GM12878 (cell line): ENCODE measurements around the gene PLB1. TPM values are rescaled to one million over a fixed set of nuclear protein-coding genes. Genes with fewer than 3 reads are reported as not detected.

Source experiments
- ATAC-seq: fragments of 200-7000 bp; cut with Tn5 transposase; 3 replicates; pipeline ENCODE4 v1.9.1; 2020; ENCODE audit warnings: mild to moderate bottlenecking, moderate library complexity
- Bru-seq: library from RNA; stranded (reverse); fragments of 400-500 nt; gene quantifications from one replicate; lab custom pipeline; 2021; lab: Mats Ljungman, UMichigan
- BruChase-seq, 2 experiments: library from RNA; stranded (reverse); fragments of 400-500 nt; gene quantifications; one replicate each; lab custom pipeline; 2021; lab: Mats Ljungman, UMichigan
- BruUV-seq: library from RNA; stranded (reverse); fragments of 400-500 nt; replicated peaks from 2 replicates; lab custom pipeline; 2021; lab: Mats Ljungman, UMichigan
- CTCF ChIA-PET: fragments of 300-600 bp; sonication (Branson Sonifier 250); formaldehyde crosslinking; extraction: SDS; loops from one replicate; lab custom pipeline; 2021; ENCODE audit warnings: inconsistent platforms; lab: Yijun Ruan, JAX
- POLR2A ChIA-PET: fragments of 350-600 bp; formaldehyde crosslinking; extraction: SDS; loops from one replicate; lab custom pipeline; 2021; ENCODE audit warnings: inconsistent platforms; lab: Charles Lee
- RAD21 ChIA-PET: fragments of 300-600 bp; sonication (Branson Sonifier 250); formaldehyde crosslinking; loops from one replicate; lab custom pipeline; 2023; ENCODE audit warnings: antibody characterized with exemption; ENCODE audit not compliant: unreplicated experiment; lab: Charles Lee
- SMC1A ChIA-PET: fragments of 300-600 bp; sonication (Branson Sonifier 250); formaldehyde crosslinking; loops from one replicate; lab custom pipeline; 2023; ENCODE audit not compliant: unreplicated experiment, uncharacterized antibody; lab: Charles Lee
- DNase-seq: peaks from one replicate; pipeline ENCODE4 v3.0.0-alpha.2; 2011; ENCODE audit warnings: low read depth, low spot score
- FAIRE-seq: peaks from 3 replicates; lab custom pipeline; 2011; peaks lifted over from hg19 to GRCh38; lab: Jason Lieb, UNC
- H2AFZ ChIP-seq: 2 replicates; pipeline ENCODE4 v1.6.0; 2011; ENCODE audit warnings: low read depth, low read length, control low read depth; ENCODE audit not compliant: control insufficient read depth
- H3K27ac ChIP-seq: 2 replicates; pipeline ENCODE4 v1.5.1; 2011; ENCODE audit warnings: control low read depth; ENCODE audit not compliant: control insufficient read depth, insufficient read depth
- H3K27me3 ChIP-seq, 2 experiments: replicated peaks in 1 of 2; 2 replicates each; pipeline versions ENCODE4 v1.6.0 to v1.6.1; 2011; ENCODE audit warnings: low read length in 1 of 2; ENCODE audit not compliant: control insufficient read depth in 2 of 2, insufficient read depth in 2 of 2
- H3K36me3 ChIP-seq, 2 experiments: 2 replicates each; pipeline ENCODE4 v1.5.1; 2011; ENCODE audit warnings: low read length in 1 of 2; ENCODE audit not compliant: control insufficient read depth in 2 of 2, insufficient read depth in 2 of 2
- H3K4me1 ChIP-seq: 2 replicates; pipeline ENCODE4 v1.6.1; 2011; ENCODE audit warnings: mild to moderate bottlenecking, low read length, moderate library complexity, mixed read lengths; ENCODE audit not compliant: control insufficient read depth, insufficient read depth
- H3K4me2 ChIP-seq: 2 replicates; pipeline ENCODE4 v1.6.0; 2011; ENCODE audit warnings: control low read depth; ENCODE audit not compliant: control insufficient read depth, insufficient read depth
- H3K4me3 ChIP-seq: fragments of 200-600 bp; sonication (generic); 2 replicates; pipeline ENCODE4 v1.5.1; 2016
- H3K79me2 ChIP-seq: 2 replicates; pipeline ENCODE4 v1.6.0; 2011; ENCODE audit warnings: low read length; ENCODE audit not compliant: control insufficient read depth, insufficient read depth
- H3K9ac ChIP-seq: 2 replicates; pipeline ENCODE4 v1.8.0; 2011; ENCODE audit warnings: low read length, control low read depth, mixed read lengths; ENCODE audit not compliant: control insufficient read depth, insufficient read depth
- H3K9me3 ChIP-seq: replicated peaks from 3 replicates; pipeline ENCODE4 v1.5.1; 2011; ENCODE audit warnings: mild to moderate bottlenecking, low read length; ENCODE audit not compliant: control insufficient read depth, insufficient read depth
- H4K20me1 ChIP-seq: 2 replicates; pipeline ENCODE4 v1.6.0; 2011; ENCODE audit not compliant: control insufficient read depth, insufficient read depth
- ZNF24 ChIP-seq: fragments of 450-650 bp; IDR thresholded peaks from 2 replicates; pipeline ENCODE4 v1.6.1; 2017; ENCODE audit warnings: antibody characterized with exemption, mild to moderate bottlenecking
- ZSCAN29 ChIP-seq: fragments of 450-650 bp; IDR thresholded peaks from 2 replicates; pipeline ENCODE4 v1.6.1; 2017; ENCODE audit warnings: mild to moderate bottlenecking, moderate library complexity
- WGBS: methylation state at CpG from one replicate; pipeline ENCODE4 v1.1.6; 2016; ENCODE audit warnings: low lambda C conversion rate; ENCODE audit not compliant: insufficient replicate concordance, insufficient coverage; ENCODE audit errors: missing lambda C conversion rate; 5-methylcytosine and 5-hydroxymethylcytosine counted together
- in situ Hi-C: fragments of 300-500 bp; cut with MboI; formaldehyde crosslinking; loops from 9 replicates; pipeline ENCODE4 v1.14.3; 2018; ENCODE audit warnings: mixed read lengths
- intact Hi-C: fragments of 100-400 bp; cut with micrococcal nuclease; formaldehyde crosslinking; loops from one replicate; pipeline ENCODE4 v1.14.2; 2022; ENCODE audit not compliant: unreplicated experiment
- long read RNA-seq, 2 experiments: library from polyadenylated mRNA; unstranded; transcript quantifications; one replicate each; pipeline ENCODE4 v2.0.0, GENCODE V29; 2019 to 2020
- polyA minus RNA-seq, 3 experiments: library from RNA; depleted of rRNA, polyadenylated mRNA; stranded (reverse); fragments of >200 nt; gene quantifications; 2 replicates each; pipeline ENCODE4 v1.2.3, GENCODE V29; 2011
- polyA plus RNA-seq, 11 experiments: library from polyadenylated mRNA; depleted of rRNA in 4 of 11; unstranded in 6 of 11; stranded (reverse) in 5 of 11; fragments of >200 nt; fragmentation: Nextera tagmentation in 4 of 11; fragmentation: Illumina TruSeq in 1 of 11; extraction: Ambion mirVana in 4 of 11; extraction: Trizol in 1 of 11; gene quantifications; 1 replicate in 1 of 11; 2 replicates in 10 of 11; pipeline versions ENCODE4 v1.2.1 to v1.2.3, GENCODE V29; 2011 to 2016; ENCODE audit warnings: inconsistent platforms in 2 of 11, missing spikeins in 2 of 11, low read depth in 1 of 11
- total RNA-seq, 4 experiments: library from RNA; depleted of rRNA in 3 of 4; stranded (reverse); fragments of >200 nt in 3 of 4; fragmentation: Illumina TruSeq in 1 of 4; extraction: Trizol in 1 of 4; gene quantifications; 2 replicates each; pipeline versions ENCODE4 v1.2.1 to v1.2.3, GENCODE V29; 2013 to 2021
- TF ChIP-seq, protein P1 (sequence below): fragments of 450-650 bp; IDR thresholded peaks from 2 replicates; pipeline ENCODE4 v1.6.1; 2017; ENCODE audit warnings: antibody characterized with exemption, mild to moderate bottlenecking, moderate library complexity
- TF ChIP-seq, protein P2 (sequence below): fragments of 450-650 bp; formaldehyde crosslinking; IDR thresholded peaks from 2 replicates; pipeline ENCODE4 v1.4.0; 2022; ENCODE audit warnings: mild to moderate bottlenecking, moderate library complexity

PLB1 gene, protein sequence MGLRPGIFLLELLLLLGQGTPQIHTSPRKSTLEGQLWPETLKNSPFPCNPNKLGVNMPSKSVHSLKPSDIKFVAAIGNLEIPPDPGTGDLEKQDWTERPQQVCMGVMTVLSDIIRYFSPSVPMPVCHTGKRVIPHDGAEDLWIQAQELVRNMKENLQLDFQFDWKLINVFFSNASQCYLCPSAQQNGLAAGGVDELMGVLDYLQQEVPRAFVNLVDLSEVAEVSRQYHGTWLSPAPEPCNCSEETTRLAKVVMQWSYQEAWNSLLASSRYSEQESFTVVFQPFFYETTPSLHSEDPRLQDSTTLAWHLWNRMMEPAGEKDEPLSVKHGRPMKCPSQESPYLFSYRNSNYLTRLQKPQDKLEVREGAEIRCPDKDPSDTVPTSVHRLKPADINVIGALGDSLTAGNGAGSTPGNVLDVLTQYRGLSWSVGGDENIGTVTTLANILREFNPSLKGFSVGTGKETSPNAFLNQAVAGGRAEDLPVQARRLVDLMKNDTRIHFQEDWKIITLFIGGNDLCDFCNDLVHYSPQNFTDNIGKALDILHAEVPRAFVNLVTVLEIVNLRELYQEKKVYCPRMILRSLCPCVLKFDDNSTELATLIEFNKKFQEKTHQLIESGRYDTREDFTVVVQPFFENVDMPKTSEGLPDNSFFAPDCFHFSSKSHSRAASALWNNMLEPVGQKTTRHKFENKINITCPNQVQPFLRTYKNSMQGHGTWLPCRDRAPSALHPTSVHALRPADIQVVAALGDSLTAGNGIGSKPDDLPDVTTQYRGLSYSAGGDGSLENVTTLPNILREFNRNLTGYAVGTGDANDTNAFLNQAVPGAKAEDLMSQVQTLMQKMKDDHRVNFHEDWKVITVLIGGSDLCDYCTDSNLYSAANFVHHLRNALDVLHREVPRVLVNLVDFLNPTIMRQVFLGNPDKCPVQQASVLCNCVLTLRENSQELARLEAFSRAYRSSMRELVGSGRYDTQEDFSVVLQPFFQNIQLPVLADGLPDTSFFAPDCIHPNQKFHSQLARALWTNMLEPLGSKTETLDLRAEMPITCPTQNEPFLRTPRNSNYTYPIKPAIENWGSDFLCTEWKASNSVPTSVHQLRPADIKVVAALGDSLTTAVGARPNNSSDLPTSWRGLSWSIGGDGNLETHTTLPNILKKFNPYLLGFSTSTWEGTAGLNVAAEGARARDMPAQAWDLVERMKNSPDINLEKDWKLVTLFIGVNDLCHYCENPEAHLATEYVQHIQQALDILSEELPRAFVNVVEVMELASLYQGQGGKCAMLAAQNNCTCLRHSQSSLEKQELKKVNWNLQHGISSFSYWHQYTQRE (N-terminal part only)
- total RNA-seq (2013; cell fraction: nucleolus; rRNA removed) = 0.67 and 0.88 TPM in 2 replicates
- 0.45 and 0.76 TPM in 2 replicates for total RNA-seq (2014; rRNA removed)
- 0.49 and 0.64 TPM in 2 replicates for total RNA-seq (2014; rRNA removed; fragmentation: Illumina TruSeq; extraction: Trizol)
- 0.21 and 0.36 TPM in 2 replicates for total RNA-seq (2021)
- not detected for polyA plus RNA-seq (2011; ENCODE audit: low read depth)
- polyA plus RNA-seq (2011; rRNA removed) = 0.04 TPM in 1 of 2 replicates, not detected in the other
- not detected in 2 replicates for polyA plus RNA-seq (2011; cell fraction: cytosol; rRNA removed)
- 0.09 and 0.19 TPM in 2 replicates for polyA plus RNA-seq (2011; cell fraction: nucleus; rRNA removed)
- polyA plus RNA-seq (2012) = 0.37 and 0.39 TPM in 2 replicates
- 0.32 and 0.60 TPM in 2 replicates for polyA plus RNA-seq (2014; fragmentation: Illumina TruSeq; extraction: Trizol)
- polyA plus RNA-seq (2014; fragmentation: Nextera tagmentation; extraction: Ambion mirVana) = under 1 TPM; 0.03 to 0.11 TPM
- 0.20 and 0.24 TPM in 2 replicates for polyA plus RNA-seq (2014; rRNA removed)
- under 1 TPM; 0.09 to 0.36 TPM for polyA plus RNA-seq (2016; fragmentation: Nextera tagmentation; extraction: Ambion mirVana)
- 0.15 TPM in 1 of 2 replicates, not detected in the other for polyA minus RNA-seq (2011; rRNA and poly(A)+ RNA removed)
- not detected in 2 replicates for polyA minus RNA-seq (2011; cell fraction: cytosol; rRNA and poly(A)+ RNA removed)
- polyA minus RNA-seq (2011; cell fraction: nucleus; rRNA and poly(A)+ RNA removed) = not detected in 2 replicates
- percentile 6 among the genes with signal in this experiment for Bru-seq, nascent RNA
- BruChase-seq, experiment 1, labeled RNA remaining after a 6-hour chase = percentile 6 among the genes with signal in this experiment
- BruChase-seq, experiment 2, labeled RNA remaining after a 2-hour chase = percentile 3 among the genes with signal in this experiment
- long read RNA-seq, experiment 1 = 0 reads
- long read RNA-seq, experiment 2 = 0 reads

DNA sequence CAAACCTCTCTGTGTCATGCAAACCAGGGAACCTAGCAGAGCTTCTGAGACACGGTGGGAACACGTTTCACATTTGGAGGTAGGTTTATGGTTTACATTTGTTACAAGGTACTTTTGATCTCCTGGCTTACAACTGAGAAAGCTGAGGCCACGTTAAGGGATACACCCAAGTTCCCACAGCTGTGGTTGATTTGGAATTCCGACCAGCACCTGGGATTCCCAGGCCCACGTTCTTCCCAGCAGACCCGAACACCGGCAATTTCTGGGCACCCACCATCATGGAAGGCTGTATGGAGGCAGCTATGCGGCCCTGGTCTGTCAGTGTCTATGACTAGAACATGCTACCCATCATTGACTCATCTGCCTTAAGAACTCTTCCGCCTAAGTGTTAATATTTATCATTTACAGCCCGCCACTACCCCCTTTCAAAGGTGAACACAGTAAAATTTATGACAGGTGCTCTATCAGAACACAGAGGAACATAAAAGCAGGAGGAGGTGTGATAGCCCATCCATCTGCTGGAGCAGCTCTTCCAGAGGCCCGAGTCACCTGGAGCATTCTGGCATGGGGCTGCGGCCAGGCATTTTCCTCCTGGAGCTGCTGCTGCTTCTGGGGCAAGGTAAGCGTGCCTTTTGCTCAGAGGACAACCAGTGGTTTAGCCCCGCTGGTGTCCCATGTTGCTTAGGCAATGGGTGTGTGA is at the start of gene PLB1:
TSS of gene PLB1 (plus strand) at position 510 of the 700 bp plus-strand sequence. CDS start at position 565, 55 bp downstream.
- ChIA-PET RAD21 (no interaction called here), CTCF (interaction anchor here (0.9 kb wide), 1 partner anchor 10 kb away, joined by 3 read pairs; no protein-coding TSS in a partner anchor), SMC1A (no interaction called here), POLR2A (no interaction called here)
- Histone ChIP-seq H3K4me2 (no peak within 1 kb of the TSS), H3K4me1 (no peaks in the 10 kb centered on the region), H3K27ac (no peak within 1 kb of the TSS), H3K36me3 (no peaks in the 10 kb centered on the region), H3K27me3 (peaks cover 0 to 1% of the 10 kb centered on the region in 2 experiments; a peak in 2 of 4 replicates), H3K9me3 (no peaks in the 10 kb centered on the region), H3K79me2 (no peaks in the 10 kb centered on the region), H4K20me1 (no peaks in the 10 kb centered on the region), H2AFZ (no peak within 1 kb of the TSS), H3K4me3 (no peak within 1 kb of the TSS), H3K9ac (no peak within 1 kb of the TSS)
- FAIRE-seq (no peak), DNase-seq (no peak), ATAC-seq (no peak)
- in situ Hi-C loops (no loop called here), intact Hi-C loops (no loop called here)
- no TSS peak for BruUV-seq
- 42% methylated on average over 14 of the region's 14 CpGs for WGBS
- TF ChIP-seq, protein P1, sequence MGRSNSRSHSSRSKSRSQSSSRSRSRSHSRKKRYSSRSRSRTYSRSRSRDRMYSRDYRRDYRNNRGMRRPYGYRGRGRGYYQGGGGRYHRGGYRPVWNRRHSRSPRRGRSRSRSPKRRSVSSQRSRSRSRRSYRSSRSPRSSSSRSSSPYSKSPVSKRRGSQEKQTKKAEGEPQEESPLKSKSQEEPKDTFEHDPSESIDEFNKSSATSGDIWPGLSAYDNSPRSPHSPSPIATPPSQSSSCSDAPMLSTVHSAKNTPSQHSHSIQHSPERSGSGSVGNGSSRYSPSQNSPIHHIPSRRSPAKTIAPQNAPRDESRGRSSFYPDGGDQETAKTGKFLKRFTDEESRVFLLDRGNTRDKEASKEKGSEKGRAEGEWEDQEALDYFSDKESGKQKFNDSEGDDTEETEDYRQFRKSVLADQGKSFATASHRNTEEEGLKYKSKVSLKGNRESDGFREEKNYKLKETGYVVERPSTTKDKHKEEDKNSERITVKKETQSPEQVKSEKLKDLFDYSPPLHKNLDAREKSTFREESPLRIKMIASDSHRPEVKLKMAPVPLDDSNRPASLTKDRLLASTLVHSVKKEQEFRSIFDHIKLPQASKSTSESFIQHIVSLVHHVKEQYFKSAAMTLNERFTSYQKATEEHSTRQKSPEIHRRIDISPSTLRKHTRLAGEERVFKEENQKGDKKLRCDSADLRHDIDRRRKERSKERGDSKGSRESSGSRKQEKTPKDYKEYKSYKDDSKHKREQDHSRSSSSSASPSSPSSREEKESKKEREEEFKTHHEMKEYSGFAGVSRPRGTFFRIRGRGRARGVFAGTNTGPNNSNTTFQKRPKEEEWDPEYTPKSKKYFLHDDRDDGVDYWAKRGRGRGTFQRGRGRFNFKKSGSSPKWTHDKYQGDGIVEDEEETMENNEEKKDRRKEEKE = no peak
- TF ChIP-seq ZNF24 (no peak), ZSCAN29 (no peak)
- TF ChIP-seq, protein P2, sequence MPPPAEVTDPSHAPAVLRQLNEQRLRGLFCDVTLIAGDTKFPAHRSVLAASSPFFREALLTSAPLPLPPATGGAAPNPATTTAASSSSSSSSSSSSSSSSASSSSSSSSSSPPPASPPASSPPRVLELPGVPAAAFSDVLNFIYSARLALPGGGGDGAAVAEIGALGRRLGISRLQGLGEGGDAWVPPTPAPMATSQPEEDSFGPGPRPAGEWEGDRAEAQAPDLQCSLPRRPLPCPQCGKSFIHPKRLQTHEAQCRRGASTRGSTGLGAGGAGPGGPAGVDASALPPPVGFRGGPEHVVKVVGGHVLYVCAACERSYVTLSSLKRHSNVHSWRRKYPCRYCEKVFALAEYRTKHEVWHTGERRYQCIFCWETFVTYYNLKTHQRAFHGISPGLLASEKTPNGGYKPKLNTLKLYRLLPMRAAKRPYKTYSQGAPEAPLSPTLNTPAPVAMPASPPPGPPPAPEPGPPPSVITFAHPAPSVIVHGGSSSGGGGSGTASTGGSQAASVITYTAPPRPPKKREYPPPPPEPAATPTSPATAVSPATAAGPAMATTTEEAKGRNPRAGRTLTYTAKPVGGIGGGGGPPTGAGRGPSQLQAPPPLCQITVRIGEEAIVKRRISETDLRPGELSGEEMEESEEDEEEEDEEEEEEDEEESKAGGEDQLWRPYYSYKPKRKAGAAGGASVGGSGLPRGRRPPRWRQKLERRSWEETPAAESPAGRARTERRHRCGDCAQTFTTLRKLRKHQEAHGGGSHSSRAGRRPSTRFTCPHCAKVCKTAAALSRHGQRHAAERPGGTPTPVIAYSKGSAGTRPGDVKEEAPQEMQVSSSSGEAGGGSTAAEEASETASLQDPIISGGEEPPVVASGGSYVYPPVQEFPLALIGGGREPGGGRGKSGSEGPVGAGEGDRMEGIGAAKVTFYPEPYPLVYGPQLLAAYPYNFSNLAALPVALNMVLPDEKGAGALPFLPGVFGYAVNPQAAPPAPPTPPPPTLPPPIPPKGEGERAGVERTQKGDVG (CRISPR knock-in tag) = no peak
